Chondrocyte (in vitro differentiated cells): Measurements from ENCODE around the gene PPL. TPM values are rescaled to one million over a fixed set of nuclear protein-coding genes. Genes with fewer than 3 reads are reported as not detected.

Source experiments
- DNase-seq: peaks from one replicate; pipeline ENCODE4 v3.0.0; 2021; ENCODE audit warnings: mixed read lengths, low spot score
- H3K27ac Mint-ChIP-seq: one replicate; pipeline ENCODE4 v1.8.0; 2021; ENCODE audit warnings: mild to moderate bottlenecking, moderate library complexity, mixed read lengths; ENCODE audit not compliant: unreplicated experiment
- H3K27me3 Mint-ChIP-seq: 2 replicates; pipeline ENCODE4 v1.8.0; 2021; ENCODE audit warnings: low read depth, mixed read lengths
- H3K36me3 Mint-ChIP-seq: 2 replicates; pipeline ENCODE4 v1.8.0; 2021; ENCODE audit warnings: low read depth, mixed read lengths
- H3K4me1 Mint-ChIP-seq: 2 replicates; pipeline ENCODE4 v1.8.0; 2021; ENCODE audit warnings: low read depth, mild to moderate bottlenecking, mixed read lengths
- H3K4me3 Mint-ChIP-seq: one replicate; pipeline ENCODE4 v1.8.0; 2021; ENCODE audit warnings: mild to moderate bottlenecking, moderate library complexity, mixed read lengths; ENCODE audit not compliant: unreplicated experiment
- H3K9me3 Mint-ChIP-seq: 2 replicates; pipeline ENCODE4 v1.8.0; 2021; ENCODE audit warnings: low read depth, mixed read lengths
- total RNA-seq: library from RNA; stranded (reverse); gene quantifications from 3 replicates; pipeline ENCODE4 v1.2.1, GENCODE V29; 2021
- TF ChIP-seq, protein P1 (sequence below): fragments of 200-600 bp; sonication (generic); IDR thresholded peaks from 2 replicates; pipeline ENCODE4 v1.5.0; 2021; ENCODE audit warnings: antibody characterized with exemption, mild to moderate bottlenecking, moderate library complexity

The PPL gene
- total RNA-seq, 1 donor from 2014 or later: 0.97 TPM

GRCh38 chr16:4868026-4868425 is 68.9 kb downstream of the PPL start:
- Mint-ChIP-seq H3K27me3 (no peaks in the 10 kb centered on the region), H3K4me3 (no peak overlapping the region), H3K36me3 (peaks cover 26% of the 10 kb centered on the region)

DNA sequence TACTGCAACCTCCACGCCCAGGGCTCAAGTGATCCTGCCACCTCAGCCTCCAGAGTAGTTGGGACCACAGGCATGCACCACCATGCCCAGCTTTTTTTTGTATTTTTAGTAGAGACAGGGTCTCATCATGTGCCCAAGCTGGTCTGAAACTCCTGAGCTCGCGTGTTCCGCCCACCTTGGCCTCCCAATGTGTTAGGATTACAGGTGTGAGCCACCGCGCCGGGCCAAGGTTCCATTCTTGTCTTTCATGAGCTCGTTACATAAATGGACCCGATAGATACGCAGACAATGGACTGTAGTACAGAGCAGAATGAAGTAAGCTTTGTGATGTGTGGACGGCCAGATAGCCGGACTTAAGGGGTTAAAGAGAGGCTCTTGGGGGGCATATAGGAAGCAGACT is 70.4 kb downstream of the PPL start:
- Mint-ChIP-seq H3K9me3 (no peaks in the 10 kb centered on the region), H3K27ac (no peak overlapping the region), H3K4me3 (no peak overlapping the region), H3K4me1 (peaks cover 14% of the 10 kb centered on the region), H3K27me3 (no peaks in the 10 kb centered on the region), H3K36me3 (peaks cover 19% of the 10 kb centered on the region)
- TF ChIP-seq, protein P1, sequence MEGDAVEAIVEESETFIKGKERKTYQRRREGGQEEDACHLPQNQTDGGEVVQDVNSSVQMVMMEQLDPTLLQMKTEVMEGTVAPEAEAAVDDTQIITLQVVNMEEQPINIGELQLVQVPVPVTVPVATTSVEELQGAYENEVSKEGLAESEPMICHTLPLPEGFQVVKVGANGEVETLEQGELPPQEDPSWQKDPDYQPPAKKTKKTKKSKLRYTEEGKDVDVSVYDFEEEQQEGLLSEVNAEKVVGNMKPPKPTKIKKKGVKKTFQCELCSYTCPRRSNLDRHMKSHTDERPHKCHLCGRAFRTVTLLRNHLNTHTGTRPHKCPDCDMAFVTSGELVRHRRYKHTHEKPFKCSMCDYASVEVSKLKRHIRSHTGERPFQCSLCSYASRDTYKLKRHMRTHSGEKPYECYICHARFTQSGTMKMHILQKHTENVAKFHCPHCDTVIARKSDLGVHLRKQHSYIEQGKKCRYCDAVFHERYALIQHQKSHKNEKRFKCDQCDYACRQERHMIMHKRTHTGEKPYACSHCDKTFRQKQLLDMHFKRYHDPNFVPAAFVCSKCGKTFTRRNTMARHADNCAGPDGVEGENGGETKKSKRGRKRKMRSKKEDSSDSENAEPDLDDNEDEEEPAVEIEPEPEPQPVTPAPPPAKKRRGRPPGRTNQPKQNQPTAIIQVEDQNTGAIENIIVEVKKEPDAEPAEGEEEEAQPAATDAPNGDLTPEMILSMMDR: no peak
- no peak for DNase-seq

More at GRCh38 chr16:4868026-4868425, 68.9 kb downstream of the PPL start:
- peaks cover 14% of the 10 kb centered on the region for H3K4me1 Mint-ChIP-seq
- H3K9me3 Mint-ChIP-seq: no peaks in the 10 kb centered on the region
- DNase-seq: no peak
- H3K27ac Mint-ChIP-seq: no peak overlapping the region
- TF ChIP-seq, protein P1: no peak

- no peak overlapping the region for H3K27ac Mint-ChIP-seq
- H3K4me3 Mint-ChIP-seq: no peak overlapping the region
- no peaks in the 10 kb centered on the region for H3K27me3 Mint-ChIP-seq
- H3K4me1 Mint-ChIP-seq: peaks cover 14% of the 10 kb centered on the region
- TF ChIP-seq, protein P1: no peak
- no peak for DNase-seq
- no peaks in the 10 kb centered on the region for H3K9me3 Mint-ChIP-seq
- H3K36me3 Mint-ChIP-seq: peaks cover 19% of the 10 kb centered on the region
Measured at GRCh38 chr16:4865231-4865860, 71.6 kb downstream of the PPL start.

DNA sequence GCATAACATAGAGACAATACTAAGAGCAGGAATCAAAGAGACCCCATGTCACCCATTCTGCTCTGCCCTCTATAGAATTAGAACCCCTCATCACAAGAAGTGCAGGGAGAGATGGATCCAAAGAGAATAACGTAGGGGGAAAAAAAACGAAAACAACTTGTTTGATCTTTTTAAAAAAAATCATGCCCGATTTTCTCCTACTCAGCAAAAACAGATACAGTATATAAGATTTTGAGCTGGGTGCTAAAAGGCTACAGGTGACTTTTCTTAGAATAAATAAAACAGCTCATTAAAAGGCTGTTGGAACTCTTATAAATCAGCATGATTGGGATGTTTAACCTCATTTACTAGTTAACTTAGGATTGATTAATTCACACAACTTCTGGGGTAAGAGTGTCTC is 72.2 kb downstream of the PPL start:
- Mint-ChIP-seq H3K27me3 (no peaks in the 10 kb centered on the region), H3K4me3 (no peak overlapping the region), H3K27ac (no peak overlapping the region), H3K9me3 (no peaks in the 10 kb centered on the region), H3K36me3 (peaks cover 20% of the 10 kb centered on the region), H3K4me1 (peaks cover 18% of the 10 kb centered on the region)
- TF ChIP-seq, protein P1: no peak
- no peak for DNase-seq

DNA sequence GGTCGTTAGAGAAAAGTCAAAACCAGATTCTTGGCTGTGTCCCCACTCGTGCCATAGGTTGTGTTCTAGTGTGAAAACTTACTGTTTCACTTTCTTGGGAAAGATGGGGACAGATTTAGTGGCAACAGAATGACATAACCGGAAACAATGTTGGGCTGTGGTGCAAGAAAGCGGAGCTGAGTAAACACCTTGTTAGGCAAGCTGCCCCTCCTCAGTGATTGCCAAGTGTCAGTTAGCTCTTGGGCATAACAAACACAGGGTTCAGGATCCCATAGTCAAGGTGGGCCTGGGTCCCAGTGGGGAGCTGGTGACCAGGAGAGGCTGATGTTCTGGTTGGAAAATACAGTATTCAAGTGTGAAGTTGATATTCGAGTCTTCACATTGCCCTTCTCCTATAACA is 74.3 kb downstream of the PPL start:
- peaks cover 38% of the 10 kb centered on the region for H3K36me3 Mint-ChIP-seq
- no peaks in the 10 kb centered on the region for H3K27me3 Mint-ChIP-seq
- DNase-seq: no peak

More for the DNA sequence above, 74.3 kb downstream of the PPL start:
- no peak overlapping the region for H3K27ac Mint-ChIP-seq
- TF ChIP-seq, protein P1: no peak
- no peak overlapping the region for H3K4me3 Mint-ChIP-seq
- peaks cover 18% of the 10 kb centered on the region for H3K4me1 Mint-ChIP-seq
- H3K9me3 Mint-ChIP-seq: no peaks in the 10 kb centered on the region
